Subcutaneous adipose tissue (tissue), 4 donors: Measurements from ENCODE around the gene NUFIP2. TPM values are rescaled to one million over a fixed set of nuclear protein-coding genes. Genes with fewer than 3 reads are reported as not detected.

Experiments
- CTCF ChIP-seq: fragments of 450-650 bp; IDR thresholded peaks from one replicate; pipeline ENCODE4 v1.5.1; 2016; ENCODE audit warnings: low read depth, mild to moderate bottlenecking, control low read depth, antibody characterized with exemption, moderate library complexity
- total RNA-seq, 4 donors: library from RNA; depleted of rRNA; stranded (reverse); fragments of >200 nt; gene quantifications; one replicate each; pipeline ENCODE4 v1.1.0, GENCODE V29; 2016

Gene NUFIP2
- total RNA-seq, 4 donors from 2014 or later, result 32.4 to 45.2 (median 39.4) TPM

DNA sequence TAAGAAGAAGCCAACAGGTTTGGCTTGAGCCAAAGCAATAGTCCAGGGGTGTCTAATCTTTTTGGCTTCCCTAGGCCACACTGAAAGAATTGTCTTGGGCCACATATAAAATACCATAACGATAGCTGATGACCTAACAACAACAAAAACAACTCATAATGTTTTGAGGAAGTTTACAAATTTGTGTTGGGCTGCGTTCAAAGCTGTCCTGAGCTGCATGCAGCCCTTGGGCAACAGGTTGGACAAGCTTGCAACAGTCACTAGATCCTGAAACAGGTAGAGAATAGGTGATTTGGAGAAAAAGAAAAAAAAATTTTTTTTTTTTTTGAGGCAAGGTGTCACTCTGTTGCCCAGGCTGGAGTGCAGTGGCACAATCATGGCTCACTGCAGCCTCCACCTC is 42.8 kb downstream of the NUFIP2 start:
- no peak for TF ChIP-seq CTCF

GRCh38 chr17:29250666-29251065 is 43.3 kb downstream of the NUFIP2 start:
- no peak for TF ChIP-seq CTCF

GRCh38 chr17:29248845-29249244 is 45.1 kb downstream of the NUFIP2 start:
- no peak for TF ChIP-seq CTCF

GRCh38 chr17:29247219-29247618 is 46.7 kb downstream of the NUFIP2 start:
- no peak for TF ChIP-seq CTCF

DNA sequence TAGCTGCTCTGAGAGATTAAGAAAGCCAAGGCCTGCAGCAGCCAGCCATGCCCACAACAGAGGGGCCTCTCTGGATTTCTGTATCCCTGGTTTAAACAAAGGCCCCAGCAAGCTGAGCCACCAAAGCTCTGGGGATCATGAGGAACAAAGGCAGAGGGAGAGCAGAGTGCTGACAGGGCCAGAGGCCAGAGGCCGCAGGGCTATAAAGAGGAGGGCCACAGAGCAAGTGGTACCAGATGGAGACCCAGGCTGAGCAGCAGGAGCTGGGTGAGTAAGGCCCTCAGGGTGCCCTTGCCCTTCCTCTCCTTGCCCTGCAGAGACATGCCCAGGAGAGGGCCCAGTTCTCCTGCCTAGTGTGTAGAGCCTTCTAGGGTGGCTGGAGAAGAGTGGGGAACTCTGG is 47.3 kb downstream of the NUFIP2 start, which contains the start of gene CRYBA1:
TSS of gene CRYBA1 (plus strand) at position 232 of the 400 bp plus-strand sequence. CDS start at position 237, 5 bp downstream.
- TF ChIP-seq CTCF, result no peak

DNA sequence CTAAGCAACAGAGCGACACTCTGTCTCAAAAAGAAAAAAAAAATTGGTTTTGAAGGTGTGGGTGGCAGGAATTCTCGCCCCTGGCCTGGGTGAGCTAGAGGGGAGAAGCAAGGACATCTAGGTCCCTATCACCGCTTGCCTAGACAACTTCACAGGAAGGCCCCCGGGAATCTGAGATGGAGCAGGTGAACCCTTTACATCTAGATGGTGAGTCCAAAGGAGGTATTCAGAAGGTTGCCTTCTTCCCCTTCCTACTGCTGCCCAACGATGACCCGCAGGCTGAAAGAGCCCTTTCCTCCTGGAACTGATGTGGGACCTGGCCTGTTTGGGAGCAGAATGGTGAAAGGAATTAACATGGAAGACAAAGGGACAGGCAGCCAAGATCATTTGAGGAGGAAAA is 48.5 kb downstream of the NUFIP2 start:
- no peak for TF ChIP-seq CTCF

GRCh38 chr17:29243792-29244191 is 50.2 kb downstream of the NUFIP2 start:
- no peak for TF ChIP-seq CTCF
